NCI-H128 (cell line): Measurements from ENCODE around the gene MACROH2A1.

Experiments
- DNase-seq: peaks from one replicate; lab custom pipeline; 2025; ENCODE audit not compliant: unreplicated experiment; lab: John Stamatoyannopoulos, UW

MACROH2A1 gene

GRCh38 chr5:135398160-135398854 is 724 bp downstream of the MACROH2A1 start:
- DNase-seq = no peak

- DNase-seq = no peak
Observed at GRCh38 chr5:135397084-135397483, 1.9 kb downstream of the MACROH2A1 start.

GRCh38 chr5:135396459-135397055 is 2.5 kb downstream of the MACROH2A1 start:
- DNase-seq = no peak

GRCh38 chr5:135395866-135396265 is 3.2 kb downstream of the MACROH2A1 start:
- no peak for DNase-seq

- no peak for DNase-seq
Observed at GRCh38 chr5:135395451-135395850, 3.6 kb downstream of the MACROH2A1 start.

- DNase-seq = no peak
Observed at GRCh38 chr5:135394095-135394494, 4.9 kb downstream of the MACROH2A1 start.

GRCh38 chr5:135393691-135394090 is 5.3 kb downstream of the MACROH2A1 start:
- DNase-seq = no peak

GRCh38 chr5:135393229-135393628 is 5.8 kb downstream of the MACROH2A1 start:
- DNase-seq = no peak

GRCh38 chr5:135392256-135392655 is 6.8 kb downstream of the MACROH2A1 start:
- DNase-seq = no peak

- DNase-seq = no peak
Observed at GRCh38 chr5:135391869-135392255, 7.2 kb downstream of the MACROH2A1 start.

GRCh38 chr5:135391116-135391868 is 7.7 kb downstream of the MACROH2A1 start:
- no peak for DNase-seq

GRCh38 chr5:135388860-135389435 is 10.1 kb downstream of the MACROH2A1 start:
- DNase-seq = no peak

GRCh38 chr5:135387629-135387960 is 11.4 kb downstream of the MACROH2A1 start:
- DNase-seq = no peak

GRCh38 chr5:135386886-135387628 is 12.0 kb downstream of the MACROH2A1 start:
- no peak for DNase-seq

- DNase-seq = no peak
Observed at GRCh38 chr5:135386096-135386495, 12.9 kb downstream of the MACROH2A1 start.

GRCh38 chr5:135385576-135385975 is 13.5 kb downstream of the MACROH2A1 start:
- DNase-seq = no peak

- no peak for DNase-seq
Observed at GRCh38 chr5:135384898-135385297, 14.1 kb downstream of the MACROH2A1 start.

GRCh38 chr5:135383803-135384495 is 15.1 kb downstream of the MACROH2A1 start:
- DNase-seq = no peak

- DNase-seq = no peak
Observed at GRCh38 chr5:135382981-135383380, 16.1 kb downstream of the MACROH2A1 start.

GRCh38 chr5:135382106-135382790 is 16.8 kb downstream of the MACROH2A1 start:
- no peak for DNase-seq
